GM12878 (cell line): Measurements from ENCODE around the gene SMIM44.

Source experiments
- CEBPB ChIP-seq, 2 experiments: fragments of 150-350 bp in 1 of 2; IDR thresholded peaks; 2 replicates each; pipeline ENCODE4 v1.6.1; 2012 to 2014; ENCODE audit warnings: low read depth in 2 of 2, low read length in 2 of 2, borderline replicate concordance in 1 of 2, inconsistent platforms in 1 of 2
- ESRRA ChIP-seq: IDR thresholded peaks from 2 replicates; pipeline ENCODE4 v1.6.1; 2012; ENCODE audit warnings: mild to moderate bottlenecking, low read length, improper control_type of control experiment
- JUND ChIP-seq: IDR thresholded peaks from 2 replicates; pipeline ENCODE4 v1.6.1; 2012; ENCODE audit warnings: low read depth, mild to moderate bottlenecking, low read length, improper control_type of control experiment, moderate library complexity
- POLR2A ChIP-seq: IDR thresholded peaks from 2 replicates; pipeline ENCODE4 v1.6.1; 2011; ENCODE audit warnings: low read depth, mild to moderate bottlenecking, low read length
- SRF ChIP-seq, 2 experiments: IDR thresholded peaks; 2 replicates each; pipeline ENCODE4 v1.6.1; 2011; ENCODE audit warnings: low read depth in 2 of 2, low read length in 2 of 2, mild to moderate bottlenecking in 1 of 2, moderate library complexity in 1 of 2

DNA sequence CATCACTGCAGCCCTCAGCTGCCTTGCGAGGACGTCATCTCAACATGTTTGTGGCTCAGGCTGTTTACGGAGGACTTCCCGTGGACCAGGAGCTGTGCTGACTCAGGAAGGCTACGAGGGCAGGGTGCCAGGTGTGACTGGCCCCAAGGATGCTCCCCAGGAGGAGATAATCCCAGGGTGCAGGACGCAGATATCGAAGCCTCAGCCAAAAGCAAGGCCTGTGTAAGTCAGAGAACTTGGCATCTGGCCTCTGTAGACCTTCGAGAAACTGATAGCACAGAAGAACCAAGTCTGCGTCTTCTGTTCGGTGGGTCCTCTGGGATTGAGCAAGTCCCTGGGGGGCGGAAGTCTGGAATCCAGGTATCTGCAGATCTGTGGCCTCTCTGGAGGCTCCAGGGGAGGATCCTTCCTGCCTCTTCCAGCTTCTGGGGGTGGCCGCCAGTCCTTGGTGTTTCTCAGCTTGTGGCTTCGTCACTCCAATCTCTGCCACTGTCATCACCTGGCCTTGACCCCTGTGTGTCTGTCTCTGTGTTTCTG, 19.9 kb upstream of the SMIM44 start:
- TF ChIP-seq POLR2A (no peak), JUND (no peak), SRF (IDR thresholded peaks at IDR 0.05; ENCODE audit: low read depth in 2 of 2, low read length in 2 of 2) (no peak), CEBPB (IDR thresholded peaks at IDR 0.05; ENCODE audit: borderline replicate concordance in 1 of 2, low read depth in 2 of 2, low read length in 2 of 2) (no peak), ESRRA (no peak)
